Activated CD4-positive, alpha-beta T cell treated with anti-CD3 and anti-CD28 coated beads, Interleukin-2, amount 50 U/mL, for 24 hours (primary cell): ENCODE results near the gene ZMYM2.
"Not testable (repeated sequence)": the region's sequence is repeated elsewhere in the genome, so short reads cannot be mapped to it uniquely, and the experiment has no call there.

ENCODE experiments used
- DNase-seq, 2 donors: peaks; one replicate each; pipeline ENCODE4 v3.0.0-alpha.2; 2020; ENCODE audit warnings: low read depth in 1 of 2, low spot score in 1 of 2

The ZMYM2 gene

GRCh38 chr13:19982447-19983043, 24.0 kb downstream of the ZMYM2 start:
- DNase-seq, result no peak

- DNase-seq, result no peak
These were observed 26.1 kb downstream of the ZMYM2 start for GRCh38 chr13:19984430-19985218.

- no peak for DNase-seq
These were observed 26.7 kb downstream of the ZMYM2 start for GRCh38 chr13:19985219-19985556.

GRCh38 chr13:19991531-19991930, 33.0 kb downstream of the ZMYM2 start:
- no peak for DNase-seq

GRCh38 chr13:19993024-19993423, 34.5 kb downstream of the ZMYM2 start:
- no peak for DNase-seq

GRCh38 chr13:19998960-19999359, 40.4 kb downstream of the ZMYM2 start:
- DNase-seq, result no peak

GRCh38 chr13:20000062-20000552, 41.6 kb downstream of the ZMYM2 start:
- DNase-seq, result no peak

- DNase-seq, result no peak
These were observed 43.1 kb downstream of the ZMYM2 start for GRCh38 chr13:20001366-20002190.

- no peak for DNase-seq
These were observed 44.3 kb downstream of the ZMYM2 start for GRCh38 chr13:20002787-20003186.

GRCh38 chr13:20006206-20006605, 47.7 kb downstream of the ZMYM2 start:
- DNase-seq, result no peak

- no peak for DNase-seq
These were observed 57.2 kb downstream of the ZMYM2 start for GRCh38 chr13:20015763-20016162.

- no peak for DNase-seq
These were observed 58.3 kb downstream of the ZMYM2 start for GRCh38 chr13:20016649-20017364.

GRCh38 chr13:20017365-20017711, 58.8 kb downstream of the ZMYM2 start:
- DNase-seq, result no peak

- no peak for DNase-seq
These were observed 60.5 kb downstream of the ZMYM2 start for GRCh38 chr13:20019043-20019442.

GRCh38 chr13:20024702-20025101, 66.2 kb downstream of the ZMYM2 start:
- DNase-seq, result no peak

- DNase-seq, result no peak
These were observed 70.4 kb downstream of the ZMYM2 start for GRCh38 chr13:20028953-20029352.

- no peak for DNase-seq
These were observed 75.0 kb downstream of the ZMYM2 start for GRCh38 chr13:20033486-20033885.

- DNase-seq, result no peak
These were observed 76.6 kb downstream of the ZMYM2 start for GRCh38 chr13:20035130-20035529.

- DNase-seq, result no peak
These were observed 79.4 kb downstream of the ZMYM2 start for GRCh38 chr13:20037908-20038307.

GRCh38 chr13:20042603-20043002, 84.1 kb downstream of the ZMYM2 start:
- not testable (repeated sequence) for DNase-seq

GRCh38 chr13:20043207-20043925, 84.8 kb downstream of the ZMYM2 start:
- DNase-seq, result no peak
